Activated CD8-positive, alpha-beta memory T cell treated with anti-CD3 and anti-CD28 coated beads, Interleukin-2, amount 50 U/mL, for 24 hours (primary cell): ENCODE data around the gene CPNE5.

Experiments used
- DNase-seq: peaks from one replicate; pipeline ENCODE4 v3.0.0-alpha.2; 2020; ENCODE audit errors: extremely low read depth

CPNE5 gene

DNA sequence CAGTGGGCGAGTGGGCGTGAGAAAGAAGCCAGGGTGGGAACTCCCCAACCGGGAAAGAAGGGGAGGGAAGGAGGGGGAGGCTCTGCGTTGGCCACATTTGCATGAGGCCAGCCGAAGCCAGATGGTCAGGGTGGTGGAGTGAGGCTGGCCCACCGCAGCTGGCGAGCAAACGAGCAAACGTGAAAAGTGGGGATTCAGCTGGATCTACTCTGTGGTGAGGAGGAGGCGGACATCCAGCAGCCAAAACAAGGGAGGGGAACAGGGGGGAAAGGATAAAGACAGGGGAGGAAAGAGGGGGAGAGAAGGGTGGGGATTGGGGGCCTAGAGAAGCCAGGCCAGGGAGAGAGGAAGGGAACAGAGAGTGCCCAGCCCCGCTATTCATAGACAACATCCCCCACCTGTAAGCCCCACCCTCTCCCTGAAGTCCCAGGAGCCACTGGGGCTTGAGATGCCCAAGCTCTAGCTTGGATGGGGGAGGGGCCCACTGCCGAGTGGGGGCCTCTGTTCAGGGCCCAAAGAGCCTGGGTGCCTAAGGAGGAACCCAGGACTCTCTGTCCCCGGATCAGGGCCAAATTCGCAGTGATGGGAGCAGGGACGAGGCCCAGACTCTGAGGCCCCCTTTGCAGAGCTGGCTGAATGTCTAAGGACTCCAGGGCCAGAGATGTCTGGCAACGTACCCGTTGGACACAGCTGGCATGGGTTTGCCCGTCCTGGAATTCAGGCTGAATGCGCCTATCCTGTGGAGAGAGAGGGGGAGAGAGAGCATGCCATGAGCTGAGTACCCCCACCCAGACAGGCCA is 45.1 kb downstream of the CPNE5 start:
- no peak for DNase-seq

DNA sequence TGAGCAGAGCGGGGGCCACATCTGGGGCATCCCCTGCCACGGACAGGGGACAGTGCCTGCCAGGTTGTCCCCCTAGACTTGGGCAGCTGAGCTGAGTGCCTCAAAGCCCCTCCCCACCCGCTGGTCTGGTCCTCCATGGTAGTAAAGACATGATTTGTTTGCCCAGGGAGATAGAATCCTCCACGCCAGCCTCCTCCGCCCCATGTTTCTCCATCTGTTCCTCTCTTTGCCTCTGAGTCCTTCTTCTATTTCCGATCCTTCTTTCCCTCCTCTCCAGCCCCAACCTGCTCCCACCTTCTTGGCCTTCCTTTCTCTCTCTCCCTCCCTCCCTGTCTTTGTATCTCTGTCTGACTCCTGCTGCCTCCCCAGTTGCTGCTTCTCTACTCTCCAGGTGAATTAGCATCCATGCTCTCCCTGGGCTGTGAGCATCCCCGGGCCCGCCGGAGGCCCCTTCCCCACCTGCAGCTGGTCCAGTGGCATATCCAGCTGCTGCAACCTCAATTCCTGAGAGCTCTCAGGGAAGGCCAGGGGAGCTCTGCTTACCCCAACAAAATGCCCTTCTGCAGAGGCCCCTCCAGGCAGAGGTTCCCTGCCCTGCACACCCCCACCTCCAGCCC is 45.8 kb downstream of the CPNE5 start:
- DNase-seq, result no peak

GRCh38 chr6:36791521-36792135 is 47.6 kb downstream of the CPNE5 start:
- no peak for DNase-seq

- DNase-seq, result no peak
Observed at GRCh38 chr6:36791085-36791484, 48.2 kb downstream of the CPNE5 start.

- no peak for DNase-seq
Observed at GRCh38 chr6:36788768-36789167, 50.5 kb downstream of the CPNE5 start.

DNA sequence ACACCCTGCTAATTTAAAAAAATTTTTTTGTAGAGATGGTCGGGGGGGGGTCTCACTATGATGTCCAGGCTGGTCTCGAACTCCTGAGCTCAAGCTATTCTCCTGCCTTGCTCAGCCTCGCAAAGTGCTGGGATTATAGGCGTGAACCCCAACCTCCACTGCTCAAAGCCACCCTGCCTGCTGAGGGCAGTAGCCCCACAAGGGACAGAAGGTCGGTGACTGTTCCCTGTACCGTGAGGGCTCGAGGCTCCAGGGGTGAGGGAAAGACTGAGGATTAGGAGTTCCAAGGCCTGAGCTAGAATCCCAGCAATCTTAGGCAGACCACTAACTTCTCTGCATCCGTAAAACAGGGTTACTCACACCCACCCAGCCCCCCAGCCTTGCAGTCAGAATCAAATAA is 51.1 kb downstream of the CPNE5 start:
- no peak for DNase-seq

GRCh38 chr6:36787210-36787609 is 52.0 kb downstream of the CPNE5 start:
- DNase-seq, result no peak

GRCh38 chr6:36786055-36786675 is 53.1 kb downstream of the CPNE5 start:
- DNase-seq, result no peak

- no peak for DNase-seq
Observed at GRCh38 chr6:36784376-36784636, 54.9 kb downstream of the CPNE5 start.

GRCh38 chr6:36783603-36784375 is 55.5 kb downstream of the CPNE5 start:
- DNase-seq, result no peak

- DNase-seq, result no peak
Observed at GRCh38 chr6:36781669-36782068, 57.6 kb downstream of the CPNE5 start.

- DNase-seq, result no peak
Observed at GRCh38 chr6:36780442-36781177, 58.6 kb downstream of the CPNE5 start.

DNA sequence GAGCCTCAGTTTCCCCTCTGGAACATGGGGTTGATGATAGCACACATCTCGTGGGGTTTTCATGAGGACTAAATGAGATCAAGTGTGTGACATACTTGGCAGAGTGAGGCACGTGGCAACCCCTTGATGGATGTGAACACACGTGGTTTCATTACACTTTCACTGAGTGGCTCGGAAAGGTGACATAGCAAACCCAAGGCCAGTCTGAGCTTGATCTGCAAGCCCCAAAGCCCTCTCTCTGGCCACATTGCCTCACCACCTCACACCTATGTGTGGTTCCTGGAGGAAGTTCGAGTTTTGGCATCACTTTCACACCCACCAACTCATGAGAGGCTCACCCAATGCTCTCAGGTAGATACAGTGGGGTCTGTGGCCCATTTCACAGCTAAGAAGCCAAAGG is 60.0 kb downstream of the CPNE5 start:
- DNase-seq, result no peak

DNA sequence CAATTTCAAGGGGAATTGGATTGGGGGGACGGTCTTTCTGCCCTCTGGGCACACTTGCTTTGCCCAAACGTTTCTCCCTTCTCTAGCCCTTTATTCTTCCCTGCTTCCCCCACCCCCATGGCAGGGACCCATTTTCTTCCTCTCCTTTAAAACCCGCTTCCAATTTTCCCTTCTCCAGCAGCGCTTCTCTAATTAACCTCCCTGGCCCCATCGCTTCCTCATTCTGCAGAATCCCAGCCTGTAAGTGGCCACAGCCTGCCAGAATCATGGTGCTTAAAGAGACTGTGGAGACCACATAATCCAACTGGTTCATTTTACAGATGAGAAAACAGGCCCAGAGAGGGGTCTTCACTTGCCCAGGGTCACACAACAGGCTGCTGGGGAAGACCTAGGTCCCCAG is 61.4 kb downstream of the CPNE5 start:
- no peak for DNase-seq

DNA sequence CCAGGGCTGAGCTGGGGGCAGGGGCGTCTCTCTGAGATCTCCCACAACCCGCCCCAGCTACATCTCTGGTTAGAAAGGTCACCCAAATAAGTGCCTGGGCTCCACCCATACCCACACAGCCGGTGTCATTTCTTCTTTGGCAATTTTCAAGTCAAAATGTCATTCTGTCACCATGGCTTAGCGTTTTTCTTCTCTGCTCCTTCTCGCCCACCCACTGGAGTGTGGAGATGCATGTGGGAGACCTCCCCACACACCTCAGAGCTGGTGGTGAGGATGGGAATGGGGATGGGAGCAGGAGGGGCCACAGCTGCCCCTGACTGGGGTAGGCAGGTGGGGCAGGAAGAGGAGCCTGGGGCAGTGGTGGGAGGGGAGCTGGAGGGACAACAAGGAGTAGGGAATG is 63.1 kb downstream of the CPNE5 start:
- DNase-seq, result no peak

DNA sequence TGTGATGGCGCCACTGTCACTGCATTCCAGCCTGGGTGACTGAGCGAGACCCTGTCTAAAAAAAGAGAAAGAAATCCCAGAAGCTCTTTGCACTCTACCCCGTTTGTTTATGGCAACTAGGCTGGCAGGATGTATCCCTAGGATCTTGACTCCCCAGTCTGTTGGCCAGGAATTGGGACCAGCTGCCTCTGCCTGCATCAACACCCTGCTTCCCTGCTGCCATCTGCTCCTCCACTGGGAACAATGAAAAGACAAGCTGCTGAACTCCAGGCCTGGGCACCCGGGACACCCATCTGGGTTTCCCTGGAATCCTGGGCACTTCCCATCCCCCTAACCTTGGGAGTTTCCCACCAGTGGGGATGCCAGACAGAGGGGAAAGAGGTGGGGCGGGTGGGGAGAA is 64.9 kb downstream of the CPNE5 start:
- no peak for DNase-seq

DNA sequence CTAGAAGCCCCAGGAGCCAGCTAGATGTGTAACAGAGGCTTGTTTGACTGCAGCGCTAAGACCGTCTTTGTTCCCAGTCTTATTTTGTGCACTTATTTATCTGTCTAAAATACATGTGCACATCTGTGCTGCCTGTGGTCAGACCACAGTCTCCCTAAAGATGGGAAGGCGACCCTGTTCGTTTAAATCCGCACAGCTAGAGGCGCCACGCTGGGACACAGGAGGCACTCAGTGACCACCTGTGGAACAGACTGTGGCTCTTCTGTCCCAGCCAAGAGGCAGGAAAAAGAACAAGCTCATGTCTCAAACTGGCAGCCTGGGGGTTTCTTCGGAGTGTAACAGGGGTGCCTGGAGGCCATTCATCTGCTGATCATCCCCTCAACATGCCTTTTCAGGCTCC is 66.8 kb downstream of the CPNE5 start:
- no peak for DNase-seq

DNA sequence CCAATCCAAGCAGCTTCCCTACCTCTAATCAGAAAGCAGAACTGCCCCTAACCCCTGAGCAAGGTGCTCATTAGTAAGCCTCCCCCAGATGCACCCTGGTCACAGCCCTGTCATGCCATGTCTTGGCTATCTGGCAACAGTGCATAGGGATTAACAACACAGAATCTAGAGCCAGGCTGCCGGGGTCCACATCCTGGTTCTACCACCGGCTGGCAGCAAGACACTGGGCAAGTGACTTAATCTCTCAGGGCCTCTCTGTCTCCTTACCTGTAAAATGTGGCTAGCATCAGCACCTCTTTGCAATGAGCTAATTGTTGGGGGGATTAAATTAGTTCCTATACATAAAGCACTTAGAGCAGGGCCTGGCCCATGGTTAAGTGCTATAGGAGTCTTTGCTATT is 68.1 kb downstream of the CPNE5 start:
- DNase-seq, result no peak

GRCh38 chr6:36769676-36770499 is 69.4 kb downstream of the CPNE5 start:
- no peak for DNase-seq

DNA sequence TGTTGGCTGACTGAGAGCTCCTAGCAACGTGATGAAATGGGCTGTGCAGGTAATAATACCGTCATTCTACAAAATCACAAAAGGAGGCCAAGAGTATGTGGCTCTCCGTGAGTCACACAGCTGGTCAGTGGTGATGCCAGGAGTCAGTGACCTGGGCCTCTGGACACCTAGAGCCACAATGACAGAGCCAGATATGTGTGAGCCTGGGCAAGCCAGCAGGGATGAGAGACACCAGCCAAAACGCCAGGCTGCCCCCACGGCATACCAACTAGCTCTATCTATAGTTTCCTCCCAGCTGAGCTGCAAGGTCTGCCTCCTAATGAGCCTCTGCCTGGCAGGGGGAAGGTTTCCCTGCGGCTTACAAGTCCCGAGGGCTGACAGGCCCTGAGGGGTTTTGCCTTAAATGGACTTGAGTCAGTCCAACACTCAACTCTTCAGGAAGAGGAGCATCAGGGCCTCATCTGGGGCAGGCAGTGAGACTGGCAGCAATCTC is 70.0 kb downstream of the CPNE5 start:
- DNase-seq, result no peak
